CD14-positive monocyte (primary cell): ENCODE results near the gene NFE2L3. TPM values are rescaled to one million over a fixed set of nuclear protein-coding genes. Genes with fewer than 3 reads are reported as not detected.

ENCODE experiments used
- DNase-seq, 3 donors: peaks; one replicate each; pipeline ENCODE4 v3.0.0-alpha.2; 2011 to 2022
- H2AFZ ChIP-seq: 2 replicates; pipeline ENCODE4 v1.6.0; 2012; ENCODE audit warnings: mild to moderate bottlenecking, low read depth, low read length, inconsistent platforms; ENCODE audit not compliant: insufficient read depth, poor library complexity, severe bottlenecking
- H3K27ac ChIP-seq, 2 donors: 1 replicate in 1 of 2; 2 replicates in 1 of 2; pipeline ENCODE4 v1.5.1; 2012 to 2013; ENCODE audit warnings: low read length in 2 of 2, control low read depth in 1 of 2, inconsistent platforms in 1 of 2, low read depth in 1 of 2, mild to moderate bottlenecking in 1 of 2
- H3K27me3 ChIP-seq, 2 donors: one replicate each; pipeline versions ENCODE4 v1.6.0 to v1.6.1; 2011 to 2013; ENCODE audit warnings: low read length in 2 of 2; ENCODE audit not compliant: control insufficient read depth in 2 of 2, insufficient read depth in 2 of 2
- H3K36me3 ChIP-seq, 2 donors: replicated peaks in 1 of 2; 1 replicate in 1 of 2; 2 replicates in 1 of 2; pipeline versions ENCODE4 v1.5.1 to v1.6.1; 2012 to 2013; ENCODE audit warnings: low read length in 2 of 2, control low read depth in 1 of 2, inconsistent platforms in 1 of 2, mild to moderate bottlenecking in 1 of 2; ENCODE audit not compliant: insufficient read depth in 2 of 2, control insufficient read depth in 1 of 2
- H3K4me1 ChIP-seq, 2 donors: 1 replicate in 1 of 2; 2 replicates in 1 of 2; pipeline versions ENCODE4 v1.5.1 to v1.6.1; 2012 to 2013; ENCODE audit warnings: low read length in 2 of 2, control low read depth in 1 of 2, inconsistent platforms in 1 of 2, mild to moderate bottlenecking in 1 of 2, moderate library complexity in 1 of 2; ENCODE audit not compliant: insufficient read depth in 2 of 2, control insufficient read depth in 1 of 2
- H3K4me2 ChIP-seq: replicated peaks from 2 replicates; pipeline ENCODE3; 2012; ENCODE audit warnings: low read length, moderate library complexity, mild to moderate bottlenecking; ENCODE audit not compliant: poor library complexity, severe bottlenecking; ENCODE audit errors: extremely low read depth
- H3K4me3 ChIP-seq, 3 experiments: fragments of 200-600 bp in 1 of 3; sonication (generic) in 1 of 3; replicated peaks in 1 of 3; 1 replicate in 2 of 3; 2 replicates in 1 of 3; pipeline ENCODE4 v1.5.1; 2011 to 2013; ENCODE audit warnings: low read length in 3 of 3, mild to moderate bottlenecking in 3 of 3, control low read depth in 2 of 3, low read depth in 2 of 3, inconsistent platforms in 1 of 3, moderate library complexity in 1 of 3
- H3K79me2 ChIP-seq: 2 replicates; pipeline ENCODE4 v1.6.0; 2012; ENCODE audit warnings: mild to moderate bottlenecking, control low read depth, inconsistent platforms, low read length, moderate library complexity; ENCODE audit not compliant: insufficient read depth
- H3K9ac ChIP-seq: 2 replicates; pipeline ENCODE4 v1.6.0; 2017; ENCODE audit warnings: low read length, mild to moderate bottlenecking; ENCODE audit not compliant: insufficient read depth, poor library complexity, severe bottlenecking
- H3K9me3 ChIP-seq, 2 donors: replicated peaks in 1 of 2; 1 replicate in 1 of 2; 2 replicates in 1 of 2; pipeline versions ENCODE4 v1.5.1 to v1.6.1; 2012 to 2013; ENCODE audit warnings: low read length in 2 of 2, control low read depth in 1 of 2; ENCODE audit not compliant: control insufficient read depth in 1 of 2, insufficient read depth in 1 of 2
- H4K20me1 ChIP-seq: 2 replicates; pipeline ENCODE4 v1.6.0; 2012; ENCODE audit warnings: mild to moderate bottlenecking, low read length, control low read depth, moderate library complexity; ENCODE audit not compliant: insufficient read depth
- H3K27ac Mint-ChIP-seq, 7 donors: one replicate each; pipeline ENCODE4 v1.8.0; 2020; ENCODE audit warnings: mild to moderate bottlenecking in 7 of 7, mixed read lengths in 7 of 7, moderate library complexity in 6 of 7, inconsistent platforms in 2 of 7
- H3K27me3 Mint-ChIP-seq, 3 donors: one replicate each; pipeline ENCODE4 v1.8.0; 2021 to 2022; ENCODE audit warnings: low read depth in 3 of 3, mild to moderate bottlenecking in 3 of 3, mixed read lengths in 3 of 3, moderate library complexity in 3 of 3, inconsistent platforms in 1 of 3
- H3K36me3 Mint-ChIP-seq, 2 donors: one replicate each; pipeline ENCODE4 v1.8.0; 2020; ENCODE audit warnings: mixed read lengths in 2 of 2, inconsistent platforms in 1 of 2, mild to moderate bottlenecking in 1 of 2
- H3K4me1 Mint-ChIP-seq: one replicate; pipeline ENCODE4 v1.8.0; 2020; ENCODE audit warnings: mild to moderate bottlenecking, mixed read lengths
- H3K4me3 Mint-ChIP-seq, 2 donors: one replicate each; pipeline ENCODE4 v1.8.0; 2020; ENCODE audit warnings: mild to moderate bottlenecking in 2 of 2, mixed read lengths in 2 of 2, moderate library complexity in 1 of 2
- H3K9me3 Mint-ChIP-seq, 7 donors: one replicate each; pipeline ENCODE4 v1.8.0; 2020 to 2022; ENCODE audit warnings: mixed read lengths in 7 of 7, mild to moderate bottlenecking in 6 of 7, moderate library complexity in 6 of 7, inconsistent platforms in 2 of 7
- CTCF ChIP-seq: fragments of 200-600 bp; IDR thresholded peaks from one replicate; pipeline ENCODE4 v1.8.0; 2022; ENCODE audit warnings: antibody characterized with exemption, mild to moderate bottlenecking
- WGBS: methylation state at CpG from one replicate; pipeline ENCODE4 v1.1.5; 2013; ENCODE audit warnings: missing lambda C conversion rate; ENCODE audit not compliant: insufficient coverage; 5-methylcytosine and 5-hydroxymethylcytosine counted together
- intact Hi-C, 2 donors: fragments of 100-400 bp; cut with micrococcal nuclease; formaldehyde crosslinking; loops; one replicate each; pipeline versions ENCODE4 v1.15.0 to v1.15.1; 2023
- polyA plus RNA-seq, 3 donors: library from polyadenylated mRNA; depleted of rRNA in 1 of 3; unstranded in 2 of 3; stranded (reverse) in 1 of 3; fragments of 300-500 nt in 2 of 3; fragments of >200 nt in 1 of 3; fragmentation: Illumina TruSeq in 2 of 3; gene quantifications; 1 replicate in 2 of 3; 2 replicates in 1 of 3; pipeline ENCODE4 v1.2.3, GENCODE V29; 2012 to 2021

Gene NFE2L3
- polyA plus RNA-seq, 3 donors = 4.4 to 17.2 (median 10.6) TPM

- no peak overlapping the region for H3K9ac ChIP-seq
- TF ChIP-seq CTCF = no peak
- intact Hi-C loops = no loop called here
- H3K9me3 ChIP-seq = no peaks in the 10 kb centered on the region
- no peaks in the 10 kb centered on the region for H3K27me3 ChIP-seq
- H3K27ac Mint-ChIP-seq = no peak overlapping the region
- H4K20me1 ChIP-seq = peaks cover 69% of the 10 kb centered on the region
- H3K4me1 Mint-ChIP-seq = peaks cover 17% of the 10 kb centered on the region
- DNase-seq = no peak
- no peak overlapping the region for H3K27ac ChIP-seq
- peaks cover 0 to 2% (median 2%) of the 10 kb centered on the region in 3 donors for H3K27me3 Mint-ChIP-seq
- H3K9me3 Mint-ChIP-seq = peaks cover 0 to under 1% (median 0%) of the 10 kb centered on the region in 7 donors
- WGBS = 100% methylated on average over 4 of the region's 6 CpGs
- no peak overlapping the region for H2AFZ ChIP-seq
- no peak overlapping the region for H3K4me3 Mint-ChIP-seq
- no peak overlapping the region for H3K4me3 ChIP-seq
- H3K4me2 ChIP-seq = no peak overlapping the region
- no peaks in the 10 kb centered on the region for H3K4me1 ChIP-seq
- peaks cover 0 to 13% of the 10 kb centered on the region in 2 donors for H3K36me3 Mint-ChIP-seq
- H3K36me3 ChIP-seq = no peaks in the 10 kb centered on the region
- no peaks in the 10 kb centered on the region for H3K79me2 ChIP-seq
These were observed 30.3 kb downstream of the NFE2L3 start for GRCh38 chr7:26182283-26182682.

- no peak overlapping the region for H3K4me3 ChIP-seq
- Mint-ChIP-seq H3K9me3 (no peaks in the 10 kb centered on the region), H3K4me1 (peaks cover 20% of the 10 kb centered on the region), H3K27ac (no peak overlapping the region), H3K36me3 (peaks cover 0 to 13% of the 10 kb centered on the region in 2 donors), H3K4me3 (no peak overlapping the region), H3K27me3 (peaks cover 0 to 2% (median 2%) of the 10 kb centered on the region in 3 donors)
- H4K20me1 ChIP-seq = peaks cover 73% of the 10 kb centered on the region
- no peaks in the 10 kb centered on the region for H3K9me3 ChIP-seq
- H3K79me2 ChIP-seq = no peaks in the 10 kb centered on the region
- WGBS = 100% methylated on average over 2 of the region's 8 CpGs
- DNase-seq = no peak
- H3K36me3 ChIP-seq = no peaks in the 10 kb centered on the region
- H3K27ac ChIP-seq = no peak overlapping the region
- H3K27me3 ChIP-seq = no peaks in the 10 kb centered on the region
- intact Hi-C loops = no loop called here
- H3K9ac ChIP-seq = no peak overlapping the region
- no peak overlapping the region for H3K4me2 ChIP-seq
- no peaks in the 10 kb centered on the region for H3K4me1 ChIP-seq
- TF ChIP-seq CTCF = no peak
- no peak overlapping the region for H2AFZ ChIP-seq
These were observed 30.7 kb downstream of the NFE2L3 start for GRCh38 chr7:26182706-26183105.
